Adrenal gland (tissue), 5 donors: ENCODE results near the gene TMPRSS12.

ENCODE experiments used
- POLR2A ChIP-seq, 2 donors: fragments of 450-650 bp; IDR thresholded peaks; one replicate each; pipeline ENCODE4 v1.6.1; 2017; ENCODE audit warnings: antibody characterized with exemption in 2 of 2, mild to moderate bottlenecking in 2 of 2, moderate library complexity in 1 of 2
- TF ChIP-seq, protein P1 (sequence below), 6 experiments: fragments of 450-650 bp in 4 of 6; fragments of 200-600 bp in 2 of 6; sonication (generic) in 1 of 6; IDR thresholded peaks; 1 replicate in 5 of 6; 2 replicates in 1 of 6; pipeline versions ENCODE4 v1.5.1 to v1.8.0; 2016 to 2021; ENCODE audit warnings: antibody characterized with exemption in 6 of 6, mild to moderate bottlenecking in 2 of 6, moderate library complexity in 1 of 6
- donor health status: DM: no; HTN: no; CAD: no.

DNA sequence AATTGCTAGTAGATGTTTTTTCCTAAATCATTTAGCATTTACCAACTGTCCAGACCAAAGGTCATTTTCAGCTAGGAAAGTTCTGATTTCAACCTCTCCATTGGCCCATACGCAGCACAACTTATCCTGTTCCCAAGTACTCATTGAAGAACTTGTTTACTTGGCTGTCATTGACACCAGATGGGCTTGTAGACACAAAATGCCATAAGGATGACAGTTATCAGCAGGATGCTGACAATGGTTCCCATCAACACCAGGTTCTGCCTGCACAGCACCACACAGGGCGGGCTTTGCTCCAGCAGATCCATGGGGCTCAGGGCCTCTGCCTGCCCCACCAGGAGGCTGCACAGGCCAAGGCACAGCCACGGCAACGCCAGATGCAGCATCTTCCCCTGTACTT is 36.5 kb upstream of the TMPRSS12 start:
- TF ChIP-seq, protein P1, sequence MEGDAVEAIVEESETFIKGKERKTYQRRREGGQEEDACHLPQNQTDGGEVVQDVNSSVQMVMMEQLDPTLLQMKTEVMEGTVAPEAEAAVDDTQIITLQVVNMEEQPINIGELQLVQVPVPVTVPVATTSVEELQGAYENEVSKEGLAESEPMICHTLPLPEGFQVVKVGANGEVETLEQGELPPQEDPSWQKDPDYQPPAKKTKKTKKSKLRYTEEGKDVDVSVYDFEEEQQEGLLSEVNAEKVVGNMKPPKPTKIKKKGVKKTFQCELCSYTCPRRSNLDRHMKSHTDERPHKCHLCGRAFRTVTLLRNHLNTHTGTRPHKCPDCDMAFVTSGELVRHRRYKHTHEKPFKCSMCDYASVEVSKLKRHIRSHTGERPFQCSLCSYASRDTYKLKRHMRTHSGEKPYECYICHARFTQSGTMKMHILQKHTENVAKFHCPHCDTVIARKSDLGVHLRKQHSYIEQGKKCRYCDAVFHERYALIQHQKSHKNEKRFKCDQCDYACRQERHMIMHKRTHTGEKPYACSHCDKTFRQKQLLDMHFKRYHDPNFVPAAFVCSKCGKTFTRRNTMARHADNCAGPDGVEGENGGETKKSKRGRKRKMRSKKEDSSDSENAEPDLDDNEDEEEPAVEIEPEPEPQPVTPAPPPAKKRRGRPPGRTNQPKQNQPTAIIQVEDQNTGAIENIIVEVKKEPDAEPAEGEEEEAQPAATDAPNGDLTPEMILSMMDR (IDR thresholded peaks at IDR 0.05): no peak
- TF ChIP-seq POLR2A (IDR thresholded peaks at IDR 0.05): no peak
